SK-N-SH (cell line): ENCODE data around the gene OTOG. TPM values are rescaled to one million over a fixed set of nuclear protein-coding genes. Genes with fewer than 3 reads are reported as not detected.

Source experiments
- CTCF ChIA-PET: fragments of 300-600, 350-600 bp; formaldehyde crosslinking; extraction: SDS; loops from one replicate; lab custom pipeline; 2021; lab: Yijun Ruan, JAX
- POLR2A ChIA-PET: fragments of 350-600 bp; sonication (Branson Sonifier 250); formaldehyde crosslinking; extraction: SDS; loops from one replicate; lab custom pipeline; 2020; ENCODE audit warnings: antibody characterized with exemption, inconsistent platforms; lab: Yijun Ruan, JAX
- DNase-seq: peaks from one replicate; pipeline ENCODE4 v3.0.0; 2012
- H2AFZ ChIP-seq: fragments of 200-600 bp; sonication (generic); 2 replicates; pipeline ENCODE4 v1.8.1; 2016; ENCODE audit warnings: antibody characterized with exemption, mild to moderate bottlenecking, low read depth
- H3F3A ChIP-seq: fragments of 200-600 bp; sonication (generic); replicated peaks from 2 replicates; pipeline ENCODE3; 2016; ENCODE audit warnings: antibody characterized with exemption, mild to moderate bottlenecking; ENCODE audit not compliant: insufficient read depth
- H3K27ac ChIP-seq, 2 experiments: fragments of 200-500 bp in 1 of 2; fragments of 200-600 bp in 1 of 2; sonication (Bioruptor generic) in 1 of 2; sonication (generic), shearing (Covaris generic) in 1 of 2; 2 replicates each; pipeline versions ENCODE4 v1.5.1 to v1.6.1; 2014 to 2016; ENCODE audit warnings: low read depth in 2 of 2, inconsistent platforms in 1 of 2, low read length in 1 of 2, mild to moderate bottlenecking in 1 of 2, mixed read lengths in 1 of 2
- H3K27me3 ChIP-seq: fragments of 200-600 bp; sonication (generic), shearing (Covaris generic); 2 replicates; pipeline ENCODE4 v1.6.1; 2016; ENCODE audit warnings: mixed run types; ENCODE audit not compliant: insufficient read depth
- H3K36me3 ChIP-seq, 2 experiments: fragments of 200-500 bp in 1 of 2; fragments of 200-600 bp in 1 of 2; sonication (Bioruptor generic) in 1 of 2; sonication (generic) in 1 of 2; replicated peaks in 1 of 2; 2 replicates each; pipeline versions ENCODE3 to v1.5.1; 2014 to 2016; ENCODE audit warnings: low read length in 1 of 2, mild to moderate bottlenecking in 1 of 2; ENCODE audit not compliant: insufficient read depth in 2 of 2, control insufficient read depth in 1 of 2
- H3K4me1 ChIP-seq, 2 experiments: fragments of 200-500 bp in 1 of 2; fragments of 200-600 bp in 1 of 2; sonication (Bioruptor generic) in 1 of 2; sonication (generic), shearing (Covaris generic) in 1 of 2; 2 replicates each; pipeline versions ENCODE4 v1.5.1 to v1.6.1; 2014 to 2016; ENCODE audit warnings: low read depth in 1 of 2, low read length in 1 of 2, mixed run types in 1 of 2; ENCODE audit not compliant: insufficient read depth in 2 of 2, control insufficient read depth in 1 of 2
- H3K4me2 ChIP-seq: fragments of 200-600 bp; sonication (generic), shearing (Covaris generic); 2 replicates; pipeline ENCODE4 v1.6.1; 2017; ENCODE audit warnings: mixed run types
- H3K4me3 ChIP-seq, 2 experiments: fragments of 200-500 bp in 1 of 2; fragments of 200-600 bp in 1 of 2; sonication (Bioruptor generic) in 1 of 2; sonication (generic), shearing (Covaris generic) in 1 of 2; 2 replicates each; pipeline versions ENCODE4 v1.5.1 to v1.8.1; 2014 to 2016; ENCODE audit warnings: low read depth in 2 of 2, inconsistent platforms in 1 of 2, low read length in 1 of 2, mild to moderate bottlenecking in 1 of 2, mixed read lengths in 1 of 2, moderate library complexity in 1 of 2
- H3K79me2 ChIP-seq: fragments of 200-600 bp; sonication (generic); 2 replicates; pipeline ENCODE4 v1.8.1; 2017; ENCODE audit warnings: mild to moderate bottlenecking; ENCODE audit not compliant: insufficient read depth
- H3K9ac ChIP-seq: fragments of 200-600 bp; sonication (generic); 2 replicates; pipeline ENCODE4 v1.6.1; 2017; ENCODE audit warnings: mixed run types
- H3K9me2 ChIP-seq: fragments of 200-600 bp; sonication (generic); 2 replicates; pipeline ENCODE4 v1.6.1; 2017; ENCODE audit warnings: mixed run types
- H3K9me3 ChIP-seq: fragments of 200-600 bp; sonication (generic); 2 replicates; pipeline ENCODE4 v1.6.1; 2017; ENCODE audit warnings: mixed run types, mild to moderate bottlenecking, moderate library complexity
- H4K20me1 ChIP-seq: fragments of 200-600 bp; sonication (generic); 2 replicates; pipeline ENCODE4 v1.6.1; 2017; ENCODE audit warnings: mild to moderate bottlenecking, mixed run types; ENCODE audit not compliant: insufficient read depth
- CHD2 ChIP-seq: fragments of 150-350 bp; IDR thresholded peaks from 2 replicates; pipeline ENCODE4 v1.6.1; 2018; ENCODE audit warnings: low read length; ENCODE audit not compliant: partially characterized antibody
- CTCF ChIP-seq: fragments of 200-600 bp; sonication (generic); IDR thresholded peaks from 2 replicates; pipeline ENCODE4 v1.6.1; 2017; ENCODE audit warnings: antibody characterized with exemption, mild to moderate bottlenecking, moderate library complexity
- EZH2phosphoT487 ChIP-seq: fragments of 200-600 bp; sonication (generic); IDR thresholded peaks from 2 replicates; pipeline ENCODE4 v1.6.1; 2017; ENCODE audit warnings: low read depth, mixed run types, mild to moderate bottlenecking, antibody characterized with exemption, moderate library complexity, borderline replicate concordance
- FOXJ3 ChIP-seq: sonication (generic); formaldehyde crosslinking; IDR thresholded peaks from 2 replicates; pipeline ENCODE4 v1.5.1; 2020; ENCODE audit warnings: mild to moderate bottlenecking, missing genetic modification reagents
- IRF3 ChIP-seq: fragments of 150-350 bp; IDR thresholded peaks from 2 replicates; pipeline ENCODE4 v1.6.1; 2016; ENCODE audit warnings: mild to moderate bottlenecking, low read depth, low read length
- MEF2A ChIP-seq: IDR thresholded peaks from 2 replicates; pipeline ENCODE4 v1.4.0; 2012; ENCODE audit warnings: low read depth, borderline replicate concordance
- RCOR1 ChIP-seq: fragments of 150-350 bp; IDR thresholded peaks from 2 replicates; pipeline ENCODE4 v1.6.1; 2017; ENCODE audit warnings: antibody characterized with exemption, low read length
- SIN3A ChIP-seq: IDR thresholded peaks from 2 replicates; pipeline ENCODE4 v1.6.1; 2012; ENCODE audit warnings: low read depth, mild to moderate bottlenecking, low read length, moderate library complexity, borderline replicate concordance
- TCF12 ChIP-seq: IDR thresholded peaks from 2 replicates; pipeline ENCODE4 v1.4.0; 2012
- YY1 ChIP-seq: IDR thresholded peaks from 2 replicates; pipeline ENCODE4 v1.4.0; 2012; ENCODE audit warnings: low read depth, mild to moderate bottlenecking
- WGBS: methylation state at CpG from one replicate; pipeline ENCODE4 v1.1.6; 2017; ENCODE audit warnings: low lambda C conversion rate; 5-methylcytosine and 5-hydroxymethylcytosine counted together
- polyA plus RNA-seq, 3 experiments: library from polyadenylated mRNA; depleted of rRNA; stranded (reverse); fragments of >200 nt; gene quantifications; 2 replicates each; pipeline ENCODE4 v1.2.3, GENCODE V29; 2012

Gene OTOG
- polyA plus RNA-seq, 1 of the 3 experiments (the other 2 are of a cell fraction), result not detected

- H4K20me1 ChIP-seq, result no peaks in the 10 kb centered on the region
- CTCF ChIA-PET, result interaction anchor here (0.7 to 2.4 kb wide), 5 partner anchors 13 to 167 kb away, joined by 3 to 6 read pairs (median 3); no protein-coding TSS in a partner anchor
- no peaks in the 10 kb centered on the region for H3K9me3 ChIP-seq
- H3K79me2 ChIP-seq, result no peaks in the 10 kb centered on the region
- 28% methylated on average over 4 of the region's 4 CpGs for WGBS
- peaks cover 0 to 5% of the 10 kb centered on the region in 2 experiments; a peak in 1 of 4 replicates for H3K4me1 ChIP-seq
- H3K27ac ChIP-seq, result no peak overlapping the region
- no peak overlapping the region for H3K4me2 ChIP-seq
- DNase-seq, result no peak
- H3K9ac ChIP-seq, result no peak overlapping the region
- POLR2A ChIA-PET, result no interaction called here
- no peaks in the 10 kb centered on the region for H3K27me3 ChIP-seq
- H3K4me3 ChIP-seq, result no peak overlapping the region; a peak in 1 of 4 replicates
- H3K9me2 ChIP-seq, result no peaks in the 10 kb centered on the region
- no peaks in the 10 kb centered on the region for H3F3A ChIP-seq
- no peak for TF ChIP-seq SIN3A
- H3K36me3 ChIP-seq, result no peaks in the 10 kb centered on the region
- H2AFZ ChIP-seq, result no peak overlapping the region
These were observed 17.1 kb downstream of the OTOG start for GRCh38 chr11:17563961-17564686.

GRCh38 chr11:17564687-17565042 is 17.6 kb downstream of the OTOG start:
- H3K36me3 ChIP-seq, result no peaks in the 10 kb centered on the region
- no peak overlapping the region for H3K4me2 ChIP-seq

GRCh38 chr11:17568944-17569343 is 21.9 kb downstream of the OTOG start:
- no peak for DNase-seq
- ChIA-PET CTCF (no interaction called here), POLR2A (no interaction called here)
- peaks cover 0 to 5% of the 10 kb centered on the region in 2 experiments; a peak in 1 of 4 replicates for H3K4me1 ChIP-seq
- H3K9me3 ChIP-seq, result no peaks in the 10 kb centered on the region
- H3K36me3 ChIP-seq, result no peaks in the 10 kb centered on the region
- no peaks in the 10 kb centered on the region for H3F3A ChIP-seq
- no peaks in the 10 kb centered on the region for H3K27me3 ChIP-seq
- WGBS, result 49% methylated on average over 4 of the region's 4 CpGs
- no peak overlapping the region for H3K4me2 ChIP-seq
- H2AFZ ChIP-seq, result no peak overlapping the region
- no peak overlapping the region for H3K27ac ChIP-seq
- TF ChIP-seq FOXJ3 (CRISPR knock-in tag) (no peak), YY1 (no peak), EZH2phosphoT487 (no peak), RCOR1 (no peak), IRF3 (no peak), MEF2A (no peak), CTCF (no peak)
- no peaks in the 10 kb centered on the region for H4K20me1 ChIP-seq
- no peak overlapping the region for H3K4me3 ChIP-seq
- no peak overlapping the region for H3K9ac ChIP-seq
- H3K9me2 ChIP-seq, result no peaks in the 10 kb centered on the region
- no peaks in the 10 kb centered on the region for H3K79me2 ChIP-seq

More at GRCh38 chr11:17564687-17565042, 17.6 kb downstream of the OTOG start:
- Histone ChIP-seq H3K27me3 (no peaks in the 10 kb centered on the region), H4K20me1 (no peaks in the 10 kb centered on the region), H3K79me2 (no peaks in the 10 kb centered on the region), H2AFZ (no peak overlapping the region), H3F3A (no peaks in the 10 kb centered on the region), H3K9ac (no peak overlapping the region), H3K27ac (no peak overlapping the region), H3K4me1 (peaks cover 0 to 5% of the 10 kb centered on the region in 2 experiments; a peak in 1 of 4 replicates), H3K9me3 (no peaks in the 10 kb centered on the region), H3K9me2 (no peaks in the 10 kb centered on the region), H3K4me3 (peak overlapping the region in 1 of 2 experiments; percentile 25; a peak in 1 of 4 replicates)
- TF ChIP-seq TCF12 (no peak), CTCF (peak; percentile 38; the same call in 1 of the 2 replicates), CHD2 (no peak)
- WGBS, result 67% methylated on average over 2 of the region's 2 CpGs
- no peak for DNase-seq
- ChIA-PET CTCF (interaction anchor here (0.8 to 2.4 kb wide), 5 partner anchors 13 to 166 kb away, joined by 3 to 6 read pairs (median 3); no protein-coding TSS in a partner anchor), POLR2A (no interaction called here)
